B cell (primary cell): ENCODE results near the gene CD81. TPM values are rescaled to one million over a fixed set of nuclear protein-coding genes. Genes with fewer than 3 reads are reported as not detected.

Experiments
- ATAC-seq: fragments of 200-7000 bp; cut with Tn5 transposase; one replicate; pipeline ENCODE4 v1.10.0; 2021; ENCODE audit warnings: low read depth, mild to moderate bottlenecking, moderate number of reproducible peaks, moderate library complexity
- CTCF ChIA-PET: fragments of 350-600 bp; sonication (Branson Sonifier 250); formaldehyde crosslinking; loops from one replicate; lab custom pipeline; 2021; ENCODE audit warnings: antibody characterized with exemption, inconsistent platforms; lab: Charles Lee
- POLR2A ChIA-PET: fragments of 350-600 bp; sonication (Branson Sonifier 250); formaldehyde crosslinking; loops from one replicate; lab custom pipeline; 2021; ENCODE audit warnings: antibody characterized with exemption; lab: Charles Lee
- DNase-seq: peaks from one replicate; pipeline ENCODE4 v3.0.0; 2013
- H2AFZ ChIP-seq: 2 replicates; pipeline ENCODE4 v1.6.1; 2012; ENCODE audit warnings: mild to moderate bottlenecking, low read depth, low read length; ENCODE audit not compliant: insufficient read depth, poor library complexity, severe bottlenecking
- H3K27ac ChIP-seq, 2 donors: 1 replicate in 1 of 2; 2 replicates in 1 of 2; pipeline ENCODE4 v1.5.1; 2012 to 2013; ENCODE audit warnings: low read length in 2 of 2, mild to moderate bottlenecking in 2 of 2, moderate library complexity in 1 of 2
- H3K27me3 ChIP-seq, 4 experiments: fragments of 200-600 bp in 1 of 4; sonication (generic) in 1 of 4; replicated peaks in 1 of 4; 1 replicate in 2 of 4; 2 replicates in 2 of 4; pipeline versions ENCODE4 v1.6.1 to v1.7.0; 2013 to 2016; ENCODE audit warnings: low read length in 3 of 4, mild to moderate bottlenecking in 2 of 4, mixed read lengths in 1 of 4, moderate library complexity in 1 of 4; ENCODE audit not compliant: insufficient read depth in 4 of 4, control insufficient read depth in 3 of 4; ENCODE audit errors: control extremely low read depth in 1 of 4
- H3K36me3 ChIP-seq, 2 experiments: replicated peaks in 1 of 2; 1 replicate in 1 of 2; 2 replicates in 1 of 2; pipeline versions ENCODE4 v1.6.1 to v1.7.1; 2013; ENCODE audit warnings: low read length in 1 of 2; ENCODE audit not compliant: insufficient read depth in 2 of 2, control insufficient read depth in 1 of 2; ENCODE audit errors: control extremely low read depth in 1 of 2, extremely low read depth in 1 of 2
- H3K4me1 ChIP-seq, 2 donors: fragments of 200-600 bp in 1 of 2; sonication (generic) in 1 of 2; 1 replicate in 1 of 2; 2 replicates in 1 of 2; pipeline versions ENCODE4 v1.5.1 to v1.6.1; 2013 to 2017; ENCODE audit warnings: low read length in 2 of 2; ENCODE audit not compliant: control insufficient read depth in 2 of 2, insufficient read depth in 2 of 2
- H3K4me2 ChIP-seq: replicated peaks from 2 replicates; pipeline ENCODE3; 2012; ENCODE audit warnings: mild to moderate bottlenecking, low read depth, low read length; ENCODE audit not compliant: poor library complexity, severe bottlenecking
- H3K4me3 ChIP-seq, 5 experiments: fragments of 200-600 bp in 1 of 5; sonication (generic) in 1 of 5; 1 replicate in 3 of 5; 2 replicates in 2 of 5; pipeline versions ENCODE4 v1.5.1 to v1.7.0; 2011 to 2016; ENCODE audit warnings: low read length in 4 of 5, mild to moderate bottlenecking in 4 of 5, low read depth in 2 of 5, control low read depth in 1 of 5, moderate library complexity in 1 of 5; ENCODE audit not compliant: insufficient read depth in 1 of 5; ENCODE audit errors: control extremely low read depth in 1 of 5, extremely low read depth in 1 of 5
- H3K79me2 ChIP-seq: fragments of 200-600 bp; sonication (generic); one replicate; pipeline ENCODE4 v1.6.0; 2016; ENCODE audit warnings: low read length; ENCODE audit not compliant: control insufficient read depth, insufficient read depth
- H3K9ac ChIP-seq: fragments of 200-600 bp; sonication (generic); 2 replicates; pipeline ENCODE4 v1.6.1; 2017; ENCODE audit warnings: mild to moderate bottlenecking, low read length, moderate library complexity
- H3K9me3 ChIP-seq, 3 donors: one replicate each; pipeline versions ENCODE4 v1.6.1 to v1.7.1; 2013; ENCODE audit warnings: low read length in 2 of 3; ENCODE audit not compliant: control insufficient read depth in 2 of 3, insufficient read depth in 1 of 3; ENCODE audit errors: control extremely low read depth in 1 of 3
- H4K20me1 ChIP-seq: 2 replicates; pipeline ENCODE4 v1.6.0; 2012; ENCODE audit warnings: mild to moderate bottlenecking, low read length; ENCODE audit not compliant: insufficient read depth, control insufficient read depth, poor library complexity, severe bottlenecking
- H3K27ac Mint-ChIP-seq: one replicate; pipeline ENCODE4 v1.8.0; 2021; ENCODE audit warnings: mixed read lengths
- H3K27me3 Mint-ChIP-seq: one replicate; pipeline ENCODE4 v1.8.0; 2021; ENCODE audit warnings: mixed read lengths
- H3K4me1 Mint-ChIP-seq: one replicate; pipeline ENCODE4 v1.8.0; 2021; ENCODE audit warnings: mixed read lengths
- H3K4me3 Mint-ChIP-seq: one replicate; pipeline ENCODE4 v1.8.0; 2021; ENCODE audit warnings: mixed read lengths
- H3K9me3 Mint-ChIP-seq: one replicate; pipeline ENCODE4 v1.8.0; 2022; ENCODE audit warnings: mixed read lengths; ENCODE audit not compliant: insufficient read depth
- EZH2 ChIP-seq: IDR thresholded peaks from 2 replicates; pipeline ENCODE4 v1.6.1; 2012; ENCODE audit warnings: borderline replicate concordance, low read depth, mild to moderate bottlenecking, moderate library complexity, low read length; ENCODE audit not compliant: insufficient read depth, poor library complexity, severe bottlenecking
- WGBS: methylation state at CpG from one replicate; pipeline ENCODE4 v1.1.5; 2013; ENCODE audit warnings: missing lambda C conversion rate; ENCODE audit not compliant: insufficient coverage; 5-methylcytosine and 5-hydroxymethylcytosine counted together
- intact Hi-C: fragments of 100-400 bp; cut with micrococcal nuclease; formaldehyde crosslinking; loops from one replicate; pipeline ENCODE4 v1.10.0; 2022
- polyA plus RNA-seq: library from polyadenylated mRNA; depleted of rRNA; stranded (reverse); fragments of >200 nt; gene quantifications from 2 replicates; pipeline ENCODE4 v1.2.3, GENCODE V29; 2012
- total RNA-seq, 2 donors: library from RNA; stranded (reverse); fragments of 120-200 nt in 1 of 2; gene quantifications; 1 replicate in 1 of 2; 2 replicates in 1 of 2; pipeline versions ENCODE4 v1.2.3 to v1.2.4, GENCODE V29; 2013 to 2022
- TF ChIP-seq, protein P1 (sequence below): fragments of 200-600 bp; IDR thresholded peaks from one replicate; pipeline ENCODE4 v1.8.0; 2022; ENCODE audit warnings: antibody characterized with exemption, mild to moderate bottlenecking

CD81 gene
- total and polyA plus RNA-seq, 2 donors (not counting 1 experiment from before 2014, with no cell fraction given): 253 to 361 TPM

DNA sequence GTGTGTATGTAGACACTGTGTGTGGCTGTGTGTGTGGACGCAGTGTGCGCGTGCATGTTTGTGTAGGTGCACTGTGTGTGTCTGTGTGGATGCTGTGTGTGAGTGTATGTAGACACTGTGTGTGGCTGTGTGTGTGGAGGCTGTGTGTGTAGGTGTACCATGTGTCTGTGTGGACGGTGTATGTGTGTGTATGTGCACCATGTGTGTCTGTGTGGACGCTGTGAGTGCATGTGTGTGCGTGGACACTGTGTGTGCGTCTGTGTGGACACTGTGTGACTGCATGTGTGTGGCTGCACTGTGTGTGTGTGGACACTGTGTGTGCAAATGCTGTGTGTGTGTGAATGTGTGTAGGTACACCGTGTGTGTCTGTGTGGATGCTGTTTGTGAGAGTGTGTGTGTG lies 56.9 kb downstream of the CD81 start:
- Histone ChIP-seq H3K4me3 (no peak overlapping the region), H3K9ac (no peak overlapping the region), H3K79me2 (no peaks in the 10 kb centered on the region), H2AFZ (no peak overlapping the region), H3K9me3 (peaks cover 0 to 14% (median 0%) of the 10 kb centered on the region in 3 donors), H3K36me3 (no peaks in the 10 kb centered on the region), H3K4me2 (no peak overlapping the region), H4K20me1 (no peaks in the 10 kb centered on the region), H3K27ac (no peak overlapping the region), H3K4me1 (no peaks in the 10 kb centered on the region), H3K27me3 (peaks cover 0 to 10% (median 1%) of the 10 kb centered on the region in 4 experiments)
- peaks cover 3% of the 10 kb centered on the region for H3K27me3 Mint-ChIP-seq
- H3K4me1 Mint-ChIP-seq: no peaks in the 10 kb centered on the region
- no peak overlapping the region for H3K4me3 Mint-ChIP-seq
- DNase-seq: no peak
- no peaks in the 10 kb centered on the region for H3K9me3 Mint-ChIP-seq
- H3K27ac Mint-ChIP-seq: no peak overlapping the region
- ATAC-seq: no peak
- TF ChIP-seq, protein P1, sequence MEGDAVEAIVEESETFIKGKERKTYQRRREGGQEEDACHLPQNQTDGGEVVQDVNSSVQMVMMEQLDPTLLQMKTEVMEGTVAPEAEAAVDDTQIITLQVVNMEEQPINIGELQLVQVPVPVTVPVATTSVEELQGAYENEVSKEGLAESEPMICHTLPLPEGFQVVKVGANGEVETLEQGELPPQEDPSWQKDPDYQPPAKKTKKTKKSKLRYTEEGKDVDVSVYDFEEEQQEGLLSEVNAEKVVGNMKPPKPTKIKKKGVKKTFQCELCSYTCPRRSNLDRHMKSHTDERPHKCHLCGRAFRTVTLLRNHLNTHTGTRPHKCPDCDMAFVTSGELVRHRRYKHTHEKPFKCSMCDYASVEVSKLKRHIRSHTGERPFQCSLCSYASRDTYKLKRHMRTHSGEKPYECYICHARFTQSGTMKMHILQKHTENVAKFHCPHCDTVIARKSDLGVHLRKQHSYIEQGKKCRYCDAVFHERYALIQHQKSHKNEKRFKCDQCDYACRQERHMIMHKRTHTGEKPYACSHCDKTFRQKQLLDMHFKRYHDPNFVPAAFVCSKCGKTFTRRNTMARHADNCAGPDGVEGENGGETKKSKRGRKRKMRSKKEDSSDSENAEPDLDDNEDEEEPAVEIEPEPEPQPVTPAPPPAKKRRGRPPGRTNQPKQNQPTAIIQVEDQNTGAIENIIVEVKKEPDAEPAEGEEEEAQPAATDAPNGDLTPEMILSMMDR: no peak
- TF ChIP-seq EZH2: no peak
- intact Hi-C loops: no loop called here
- 99% methylated on average over 8 of the region's 8 CpGs for WGBS
- ChIA-PET POLR2A (no interaction called here), CTCF (no interaction called here)

DNA sequence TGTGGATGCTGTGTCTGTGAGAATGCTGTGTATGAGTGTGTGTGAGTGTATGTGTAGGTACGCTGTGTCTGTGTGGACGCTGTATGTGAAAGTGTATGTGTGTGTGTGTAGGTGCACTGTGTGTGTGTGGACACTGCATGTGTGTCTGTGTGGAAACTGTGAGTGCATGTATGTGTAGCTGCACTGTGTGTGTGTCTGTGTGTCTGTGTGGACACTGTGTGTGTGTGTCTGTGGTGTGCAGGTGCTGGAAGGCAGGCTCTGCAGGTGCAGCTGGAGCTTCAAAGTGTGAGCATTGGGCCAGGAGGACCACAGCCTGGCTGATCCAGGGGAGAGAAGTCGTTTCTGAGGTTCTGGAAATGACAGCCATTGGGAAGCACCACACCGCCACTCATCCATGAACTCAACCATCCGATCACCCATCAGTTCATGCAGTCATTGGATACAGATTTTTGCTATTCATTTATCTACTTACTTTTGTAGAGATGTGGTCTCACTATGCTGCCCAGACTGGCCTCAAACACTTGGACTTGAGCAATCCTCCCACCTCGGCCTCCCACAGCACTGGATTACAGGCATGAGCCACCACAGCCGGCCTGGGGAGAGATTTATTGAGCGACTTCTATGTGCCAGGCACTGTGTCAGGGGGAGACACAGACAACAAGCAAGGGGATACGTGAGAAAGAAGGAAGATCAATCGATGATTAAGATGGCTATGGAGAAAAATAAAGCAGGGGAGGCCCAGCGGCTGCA lies 57.6 kb downstream of the CD81 start:
- Histone ChIP-seq H3K27me3 (peaks cover 0 to 10% (median 1%) of the 10 kb centered on the region in 4 experiments), H3K36me3 (no peaks in the 10 kb centered on the region), H3K9me3 (peaks cover 0 to 14% (median 0%) of the 10 kb centered on the region in 3 donors), H3K27ac (no peak overlapping the region), H3K4me1 (no peaks in the 10 kb centered on the region), H2AFZ (no peak overlapping the region), H3K9ac (no peak overlapping the region), H3K4me2 (no peak overlapping the region), H3K4me3 (no peak overlapping the region), H4K20me1 (no peaks in the 10 kb centered on the region), H3K79me2 (no peaks in the 10 kb centered on the region)
- TF ChIP-seq, protein P1: no peak
- TF ChIP-seq EZH2: no peak
- POLR2A ChIA-PET: no interaction called here
- no peaks in the 10 kb centered on the region for H3K4me1 Mint-ChIP-seq
- intact Hi-C loops: no loop called here
- 96% methylated on average over 10 of the region's 11 CpGs for WGBS
- CTCF ChIA-PET: no interaction called here
- peaks cover 3% of the 10 kb centered on the region for H3K27me3 Mint-ChIP-seq
- ATAC-seq (no peak), DNase-seq (no peak)
- no peaks in the 10 kb centered on the region for H3K9me3 Mint-ChIP-seq
- no peak overlapping the region for H3K27ac Mint-ChIP-seq
- H3K4me3 Mint-ChIP-seq: no peak overlapping the region
